Activated CD8-positive, alpha-beta T cell treated with anti-CD3 and anti-CD28 coated beads for 36 hours (primary cell): ENCODE measurements around the gene ALDH1A1. TPM values are rescaled to one million over a fixed set of nuclear protein-coding genes. Genes with fewer than 3 reads are reported as not detected.

Experiments
- ATAC-seq: fragments of 200-7000 bp; cut with Tn5 transposase; one replicate; pipeline ENCODE4 v1.10.0; 2021; ENCODE audit warnings: mild to moderate bottlenecking, moderate library complexity
- CTCF ChIA-PET: fragments of 350-600 bp; sonication (Branson Sonifier 250); formaldehyde crosslinking; loops from one replicate; lab custom pipeline; 2021; ENCODE audit warnings: antibody characterized with exemption; lab: Charles Lee
- POLR2A ChIA-PET: fragments of 350-600 bp; sonication (Branson Sonifier 250); formaldehyde crosslinking; loops from one replicate; lab custom pipeline; 2021; ENCODE audit warnings: antibody characterized with exemption; lab: Charles Lee
- DNase-seq: peaks from one replicate; pipeline ENCODE4 v3.0.0-alpha.2; 2020
- H3K27ac Mint-ChIP-seq: one replicate; pipeline ENCODE4 v1.8.0; 2021; ENCODE audit warnings: mild to moderate bottlenecking, mixed read lengths
- H3K27me3 Mint-ChIP-seq: one replicate; pipeline ENCODE4 v1.8.0; 2021; ENCODE audit warnings: mixed read lengths
- H3K36me3 Mint-ChIP-seq: one replicate; pipeline ENCODE4 v1.8.0; 2021; ENCODE audit warnings: low read depth, mixed read lengths
- H3K4me1 Mint-ChIP-seq: one replicate; pipeline ENCODE4 v1.8.0; 2021; ENCODE audit warnings: low read depth, mixed read lengths
- H3K4me3 Mint-ChIP-seq: one replicate; pipeline ENCODE4 v1.8.0; 2021; ENCODE audit warnings: mild to moderate bottlenecking, moderate library complexity, mixed read lengths
- H3K9me3 Mint-ChIP-seq: one replicate; pipeline ENCODE4 v1.8.0; 2021; ENCODE audit warnings: mixed read lengths
- intact Hi-C: fragments of 100-400 bp; cut with micrococcal nuclease; formaldehyde crosslinking; loops from one replicate; pipeline ENCODE4 v1.10.0; 2022
- total RNA-seq, 2 experiments: library from RNA; stranded (reverse); gene quantifications; one replicate each; pipeline ENCODE4 v1.2.3, GENCODE V29; 2021
- TF ChIP-seq, protein P1 (sequence below): fragments of 200-600 bp; IDR thresholded peaks from one replicate; pipeline ENCODE4 v1.8.0; 2022; ENCODE audit warnings: antibody characterized with exemption, mild to moderate bottlenecking

The ALDH1A1 gene
- total RNA-seq, 2 experiments from 2014 or later = not detected

DNA sequence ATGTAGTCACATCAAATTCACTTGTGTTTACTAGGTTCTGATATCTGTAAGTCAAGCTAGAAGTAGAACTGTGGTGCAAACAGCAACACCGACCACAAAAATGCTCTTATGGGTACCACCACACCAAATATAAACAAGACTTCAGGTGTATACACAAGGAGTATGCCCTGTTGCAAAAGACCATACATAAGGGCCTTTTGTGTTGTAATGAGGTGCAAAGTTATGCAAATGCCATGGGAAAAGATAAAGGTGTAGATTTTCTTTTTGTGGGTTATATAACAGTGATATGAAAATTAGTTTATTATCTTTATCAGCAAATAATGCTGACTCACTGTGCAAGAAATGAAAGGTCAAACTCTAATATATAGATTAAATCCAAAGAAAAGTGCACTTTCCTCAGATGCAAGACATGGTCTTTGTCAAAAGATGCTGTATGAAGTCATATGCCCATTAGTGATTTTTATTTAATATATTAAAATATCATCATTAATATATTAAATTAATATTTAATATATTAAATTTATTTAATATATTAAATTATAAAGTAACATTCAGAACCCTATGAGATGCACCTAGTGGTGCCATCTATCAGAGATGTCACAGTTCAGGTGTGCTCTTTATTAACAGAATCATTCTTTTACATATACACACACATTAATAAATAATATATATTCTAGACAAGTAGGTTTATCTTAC lies 26.7 kb upstream of the ALDH1A1 start:
- H3K36me3 Mint-ChIP-seq = no peaks in the 10 kb centered on the region
- intact Hi-C loops = no loop called here
- no peaks in the 10 kb centered on the region for H3K27me3 Mint-ChIP-seq
- ChIA-PET POLR2A (no interaction called here), CTCF (no interaction called here)
- TF ChIP-seq, protein P1, sequence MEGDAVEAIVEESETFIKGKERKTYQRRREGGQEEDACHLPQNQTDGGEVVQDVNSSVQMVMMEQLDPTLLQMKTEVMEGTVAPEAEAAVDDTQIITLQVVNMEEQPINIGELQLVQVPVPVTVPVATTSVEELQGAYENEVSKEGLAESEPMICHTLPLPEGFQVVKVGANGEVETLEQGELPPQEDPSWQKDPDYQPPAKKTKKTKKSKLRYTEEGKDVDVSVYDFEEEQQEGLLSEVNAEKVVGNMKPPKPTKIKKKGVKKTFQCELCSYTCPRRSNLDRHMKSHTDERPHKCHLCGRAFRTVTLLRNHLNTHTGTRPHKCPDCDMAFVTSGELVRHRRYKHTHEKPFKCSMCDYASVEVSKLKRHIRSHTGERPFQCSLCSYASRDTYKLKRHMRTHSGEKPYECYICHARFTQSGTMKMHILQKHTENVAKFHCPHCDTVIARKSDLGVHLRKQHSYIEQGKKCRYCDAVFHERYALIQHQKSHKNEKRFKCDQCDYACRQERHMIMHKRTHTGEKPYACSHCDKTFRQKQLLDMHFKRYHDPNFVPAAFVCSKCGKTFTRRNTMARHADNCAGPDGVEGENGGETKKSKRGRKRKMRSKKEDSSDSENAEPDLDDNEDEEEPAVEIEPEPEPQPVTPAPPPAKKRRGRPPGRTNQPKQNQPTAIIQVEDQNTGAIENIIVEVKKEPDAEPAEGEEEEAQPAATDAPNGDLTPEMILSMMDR = no peak
- DNase-seq = no peak
- no peak overlapping the region for H3K27ac Mint-ChIP-seq
- ATAC-seq = no peak
- H3K9me3 Mint-ChIP-seq = no peaks in the 10 kb centered on the region
- H3K4me3 Mint-ChIP-seq = no peak overlapping the region
- H3K4me1 Mint-ChIP-seq = no peaks in the 10 kb centered on the region

- intact Hi-C loops = no loop called here
- TF ChIP-seq, protein P1 = no peak
- no peak for ATAC-seq
- CTCF ChIA-PET = no interaction called here
- Mint-ChIP-seq H3K27me3 (peaks cover 3% of the 10 kb centered on the region), H3K4me3 (no peak overlapping the region), H3K4me1 (no peaks in the 10 kb centered on the region), H3K27ac (no peak overlapping the region), H3K36me3 (no peaks in the 10 kb centered on the region), H3K9me3 (no peaks in the 10 kb centered on the region)
- no peak for DNase-seq
- POLR2A ChIA-PET = no interaction called here
Observed at GRCh38 chr9:72978744-72979143, 25.9 kb upstream of the ALDH1A1 start.

DNA sequence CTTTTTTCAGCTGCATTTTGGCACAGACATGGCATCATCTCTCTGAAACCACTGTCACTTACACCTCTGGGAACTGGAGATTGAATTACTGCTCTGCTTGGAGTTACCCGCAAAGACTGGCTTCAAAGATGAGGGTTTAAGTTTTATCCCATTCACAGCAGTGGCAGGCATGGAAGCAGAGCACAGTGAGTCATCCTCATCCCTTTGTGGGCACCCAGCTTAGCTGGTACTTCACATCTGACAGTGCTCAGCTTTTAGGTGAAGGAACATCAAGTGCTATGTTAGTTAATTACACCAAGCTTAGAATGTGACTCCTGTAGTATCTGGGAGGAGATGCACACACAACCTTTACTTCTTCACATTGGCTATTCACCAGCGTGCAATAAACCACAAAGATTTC lies 24.8 kb upstream of the ALDH1A1 start:
- intact Hi-C loops = no loop called here
- ChIA-PET CTCF (interaction anchor here (0.8 kb wide), 1 partner anchor 45 kb away, joined by 4 read pairs; no protein-coding TSS in a partner anchor), POLR2A (no interaction called here)
- Mint-ChIP-seq H3K4me3 (no peak overlapping the region), H3K27ac (no peak overlapping the region), H3K27me3 (peaks cover 4% of the 10 kb centered on the region), H3K36me3 (no peaks in the 10 kb centered on the region), H3K4me1 (no peaks in the 10 kb centered on the region), H3K9me3 (no peaks in the 10 kb centered on the region)
- ATAC-seq (no peak), DNase-seq (no peak)
- TF ChIP-seq, protein P1 = no peak

DNA sequence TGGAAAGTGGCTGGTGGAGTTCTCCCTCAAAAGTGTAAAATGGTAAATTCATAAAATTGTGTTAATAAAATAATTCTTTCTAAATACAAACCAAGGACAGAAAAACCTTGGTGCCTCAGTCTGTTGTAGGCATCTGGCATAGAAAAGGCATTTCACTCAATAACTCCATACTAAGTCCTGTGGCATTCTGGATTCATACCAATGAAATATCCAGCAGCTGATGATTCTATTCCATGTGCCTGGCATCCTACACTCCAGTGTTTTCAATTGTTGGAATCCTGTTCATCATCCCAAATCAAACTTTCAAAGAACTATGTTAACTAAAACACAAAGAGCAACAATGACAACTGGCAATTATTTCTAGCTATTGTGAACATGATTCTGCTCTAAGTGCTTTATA lies 21.6 kb upstream of the ALDH1A1 start:
- H3K4me3 Mint-ChIP-seq = no peak overlapping the region
- POLR2A ChIA-PET = no interaction called here
- peaks cover 5% of the 10 kb centered on the region for H3K27me3 Mint-ChIP-seq
- H3K27ac Mint-ChIP-seq = no peak overlapping the region
- ATAC-seq (no peak), DNase-seq (no peak)
- no peaks in the 10 kb centered on the region for H3K9me3 Mint-ChIP-seq
- CTCF ChIA-PET = no interaction called here
- intact Hi-C loops = no loop called here
- H3K4me1 Mint-ChIP-seq = no peaks in the 10 kb centered on the region
- no peaks in the 10 kb centered on the region for H3K36me3 Mint-ChIP-seq
- TF ChIP-seq, protein P1 = no peak

GRCh38 chr9:72972636-72973035 lies 19.8 kb upstream of the ALDH1A1 start:
- Mint-ChIP-seq H3K9me3 (no peaks in the 10 kb centered on the region), H3K36me3 (no peaks in the 10 kb centered on the region), H3K27me3 (peaks cover 5% of the 10 kb centered on the region), H3K27ac (no peak overlapping the region), H3K4me3 (no peak overlapping the region), H3K4me1 (no peaks in the 10 kb centered on the region)
- ChIA-PET POLR2A (no interaction called here), CTCF (no interaction called here)
- ATAC-seq (no peak), DNase-seq (no peak)
- intact Hi-C loops = no loop called here
- TF ChIP-seq, protein P1 = no peak
